NCI-H1048 (cell line): Measurements from ENCODE around the gene UBE3C.
A peak's percentile ranks its signal among the peaks of the same experiment; 100 is the strongest.
"Not testable (repeated sequence)": the region's sequence is repeated elsewhere in the genome, so short reads cannot be mapped to it uniquely, and the experiment has no call there.

Source experiments
- DNase-seq: peaks from one replicate; lab custom pipeline; 2025; lab: John Stamatoyannopoulos, UW

UBE3C gene

GRCh38 chr7:157138424-157139110, at the start of gene UBE3C:
Gene UBE3C, plus strand, starts transcription at chr7:157138926. Its CDS starts 347 bp downstream, at chr7:157139273.
- peak; percentile 72 for DNase-seq

GRCh38 chr7:157089100-157089610, 49.6 kb upstream of the UBE3C start:
- DNase-seq: no peak

GRCh38 chr7:157090485-157091165, 48.1 kb upstream of the UBE3C start:
- no peak for DNase-seq

GRCh38 chr7:157096286-157097055, 42.3 kb upstream of the UBE3C start:
- no peak for DNase-seq

GRCh38 chr7:157097056-157097329, 41.7 kb upstream of the UBE3C start:
- no peak for DNase-seq

- DNase-seq: no peak
Measured at GRCh38 chr7:157097569-157097968, 41.2 kb upstream of the UBE3C start.

GRCh38 chr7:157100005-157100404, 38.7 kb upstream of the UBE3C start:
- DNase-seq: not testable (repeated sequence)

- DNase-seq: not testable (repeated sequence)
Measured at GRCh38 chr7:157103641-157104040, 35.1 kb upstream of the UBE3C start.

GRCh38 chr7:157111311-157111710, 27.4 kb upstream of the UBE3C start:
- DNase-seq: no peak

GRCh38 chr7:157112706-157113105, 26.0 kb upstream of the UBE3C start:
- DNase-seq: no peak

GRCh38 chr7:157113607-157114006, 25.1 kb upstream of the UBE3C start:
- DNase-seq: no peak

- no peak for DNase-seq
Measured at GRCh38 chr7:157116762-157117161, 22.0 kb upstream of the UBE3C start.

GRCh38 chr7:157117796-157118195, 20.9 kb upstream of the UBE3C start:
- no peak for DNase-seq

GRCh38 chr7:157120181-157120580, 18.5 kb upstream of the UBE3C start:
- DNase-seq: no peak

- DNase-seq: no peak
Measured at GRCh38 chr7:157121184-157121715, 17.5 kb upstream of the UBE3C start.

- DNase-seq: no peak
Measured at GRCh38 chr7:157122800-157123495, 15.8 kb upstream of the UBE3C start.

GRCh38 chr7:157124690-157125089, 14.0 kb upstream of the UBE3C start:
- DNase-seq: no peak

- no peak for DNase-seq
Measured at GRCh38 chr7:157125376-157126223, 13.1 kb upstream of the UBE3C start.

- no peak for DNase-seq
Measured at GRCh38 chr7:157126921-157127320, 11.8 kb upstream of the UBE3C start.

GRCh38 chr7:157129200-157129599, 9.5 kb upstream of the UBE3C start:
- no peak for DNase-seq

GRCh38 chr7:157129907-157130460, 8.7 kb upstream of the UBE3C start:
- DNase-seq: no peak
